HepG2 (cell line): ENCODE results near the gene TK2.

Experiments used
- ESRRA ChIP-seq: sonication (generic); formaldehyde crosslinking; IDR thresholded peaks from 2 replicates; pipeline ENCODE4 v1.5.1; 2020; ENCODE audit warnings: mild to moderate bottlenecking, low read depth, missing genetic modification reagents
- MYNN ChIP-seq: sonication (generic); formaldehyde crosslinking; IDR thresholded peaks from 2 replicates; pipeline ENCODE4 v1.4.0; 2020; ENCODE audit warnings: mild to moderate bottlenecking, low read depth, missing genetic modification reagents
- POLR2A ChIP-seq, 2 experiments: IDR thresholded peaks; 2 replicates each; pipeline ENCODE4 v1.6.1; 2011; ENCODE audit warnings: low read depth in 2 of 2, low read length in 2 of 2, mild to moderate bottlenecking in 1 of 2, moderate library complexity in 1 of 2; ENCODE audit not compliant: insufficient read depth in 1 of 2

DNA sequence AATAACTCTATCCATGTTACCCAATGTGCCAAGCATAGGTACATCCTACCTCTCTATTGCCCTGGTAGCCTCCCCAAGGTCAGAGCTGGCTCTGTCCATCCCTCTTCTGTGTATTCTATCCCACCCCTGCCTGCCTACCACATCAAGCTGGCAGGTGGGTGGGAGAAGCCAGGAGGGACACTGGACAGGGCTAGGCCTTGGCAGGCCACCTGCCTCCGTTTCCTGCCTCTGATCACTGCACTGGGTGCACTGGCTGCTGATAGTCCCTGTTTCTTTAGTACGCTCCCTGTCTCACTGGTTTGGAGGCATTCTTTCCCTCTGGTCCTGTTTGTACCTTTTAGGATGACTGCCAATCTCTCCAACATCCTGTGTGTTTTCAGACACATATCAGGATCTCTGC, 12.7 kb downstream of the TK2 start:
- TF ChIP-seq ESRRA (CRISPR knock-in tag), result no peak
- no peak for TF ChIP-seq POLR2A (IDR thresholded peaks at IDR 0.05; ENCODE audit: insufficient read depth in 1 of 2, low read depth in 2 of 2, low read length in 2 of 2)
- no peak for TF ChIP-seq MYNN (CRISPR knock-in tag)
